Measurements from ENCODE around the gene ABCA4.

Gene ABCA4

DNA sequence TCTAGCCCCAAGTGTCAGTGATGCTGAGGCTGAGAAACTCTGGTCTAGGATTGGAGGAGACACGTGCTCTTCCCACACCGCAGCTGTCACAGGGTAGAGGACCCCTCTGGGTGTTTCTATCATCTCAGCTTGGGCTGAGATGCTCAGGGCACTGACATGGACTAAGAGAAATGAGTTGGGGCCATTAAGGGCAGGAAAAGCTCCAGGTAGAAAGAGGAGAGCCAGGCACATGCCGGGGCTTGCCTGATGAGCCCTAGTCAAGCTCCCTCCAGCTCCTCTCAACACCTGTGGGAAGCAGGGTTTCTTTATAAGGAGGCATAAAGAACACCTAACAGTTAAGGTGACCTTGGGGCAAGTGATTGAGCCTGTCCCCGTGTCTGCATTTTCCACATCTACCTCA, 17.3 kb downstream of the ABCA4 start:
- DNase-seq = no peak

DNA sequence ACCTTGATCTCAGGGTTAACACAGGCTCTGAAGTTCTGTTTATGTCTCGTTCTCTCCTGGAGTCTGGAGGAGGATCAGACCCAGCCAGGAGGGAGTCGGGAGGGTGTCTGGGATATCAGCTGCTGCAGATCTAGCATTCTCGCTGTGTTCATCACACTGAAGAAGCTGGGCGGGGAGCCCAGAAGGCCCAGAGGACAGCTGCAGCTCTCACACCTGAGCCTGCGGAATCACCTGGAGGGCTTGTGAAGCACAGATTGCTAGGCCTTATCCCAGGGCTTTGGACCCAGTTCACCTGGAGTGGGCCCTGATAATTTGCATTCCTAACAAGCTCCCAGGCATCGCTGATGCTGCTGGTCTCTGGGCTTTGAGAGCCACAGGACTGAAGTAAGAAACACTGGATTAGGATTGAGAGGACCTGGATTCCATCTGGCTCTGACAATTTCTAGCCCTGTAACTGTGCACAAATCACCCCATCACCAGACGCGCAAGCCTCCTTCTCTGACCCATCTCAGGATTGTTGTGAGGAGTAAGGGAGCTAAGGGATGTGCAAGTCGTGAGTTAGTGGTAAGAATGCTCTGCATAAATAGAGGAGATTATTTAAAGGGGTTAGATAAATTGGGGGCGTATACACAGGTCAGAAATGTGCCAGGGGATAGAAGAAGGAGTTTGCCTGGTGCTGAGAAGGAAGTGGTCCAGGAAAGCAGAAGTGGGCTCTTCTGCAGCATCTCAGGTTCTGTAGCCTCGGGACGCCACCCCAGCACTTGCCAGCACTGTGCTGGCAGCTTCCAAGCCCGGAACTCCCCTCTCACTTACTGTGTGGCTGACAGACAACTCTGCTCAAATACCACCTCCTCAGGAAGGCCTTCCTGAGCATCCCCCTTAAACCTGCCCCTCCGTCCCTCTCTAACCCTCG, 19.1 kb downstream of the ABCA4 start:
- no peak for DNase-seq

- DNase-seq = no peak
Measured at GRCh38 chr1:94100785-94101612, 19.9 kb downstream of the ABCA4 start.

GRCh38 chr1:94100129-94100784, 20.7 kb downstream of the ABCA4 start:
- no peak for DNase-seq

GRCh38 chr1:94099303-94099702, 21.6 kb downstream of the ABCA4 start:
- DNase-seq = no peak

GRCh38 chr1:94098585-94099111, 22.3 kb downstream of the ABCA4 start:
- no peak for DNase-seq

DNA sequence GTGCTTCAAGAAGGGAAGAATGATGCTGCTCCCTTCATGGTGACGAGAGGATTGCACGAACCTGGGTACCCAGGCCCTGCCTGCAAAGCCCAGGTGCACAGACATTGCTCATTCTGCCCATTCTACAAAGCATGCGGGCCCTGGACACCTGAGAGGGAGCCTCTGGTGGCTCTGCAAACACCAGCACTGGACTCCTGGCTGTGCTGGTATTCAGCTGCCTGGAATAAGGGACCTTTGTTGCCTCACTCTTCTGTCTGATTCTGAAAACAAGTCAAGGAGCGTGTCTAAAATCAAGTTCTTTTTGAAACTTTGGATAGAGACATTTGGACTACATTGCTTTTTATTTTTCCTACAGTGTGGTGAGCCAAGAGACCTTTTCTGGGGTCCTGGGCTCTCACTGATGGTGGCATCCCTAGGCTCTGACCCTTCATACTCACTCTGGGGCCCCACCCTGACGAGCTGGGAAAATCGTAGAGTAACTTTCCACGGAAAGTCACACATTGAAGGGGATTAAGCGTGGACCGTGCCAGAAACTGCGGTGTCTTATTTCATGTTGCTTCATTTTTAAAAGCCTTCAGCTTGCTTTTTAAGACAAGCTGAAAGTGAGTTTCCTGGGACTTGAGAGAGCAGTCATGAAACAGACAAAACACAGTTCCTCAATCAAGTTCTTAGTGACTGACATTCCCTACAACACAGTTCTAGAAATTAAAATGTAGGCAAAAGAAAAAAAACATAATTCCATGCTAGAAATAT, 24.0 kb downstream of the ABCA4 start:
- no peak for DNase-seq

GRCh38 chr1:94095744-94096469, 25.0 kb downstream of the ABCA4 start:
- no peak for DNase-seq

DNA sequence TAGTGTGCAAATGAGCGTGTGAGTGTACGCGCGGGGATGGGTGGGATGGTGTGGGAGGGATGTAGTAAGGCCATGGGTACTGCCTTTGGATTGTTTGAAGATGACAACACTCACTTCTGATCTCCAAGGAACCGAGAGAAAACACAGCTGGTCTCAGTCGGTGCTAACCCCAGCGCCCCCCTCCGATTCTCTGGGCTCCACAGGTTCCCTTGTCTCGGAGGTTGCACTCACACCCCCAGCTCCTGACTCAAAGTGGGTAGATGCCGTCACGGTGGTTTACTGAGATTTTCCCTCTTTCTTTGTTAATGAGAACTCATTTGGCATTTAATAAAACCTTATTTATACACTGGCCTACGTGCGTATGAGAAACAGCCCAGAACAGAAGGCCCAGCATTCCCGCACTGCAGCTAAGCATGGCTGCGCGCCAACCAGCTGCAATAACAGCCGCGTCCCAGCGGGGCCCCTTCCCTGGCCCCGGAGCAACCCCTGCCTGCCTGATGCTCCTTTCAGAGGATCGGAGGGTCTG, 25.8 kb downstream of the ABCA4 start:
- peak; percentile 77 for DNase-seq

DNA sequence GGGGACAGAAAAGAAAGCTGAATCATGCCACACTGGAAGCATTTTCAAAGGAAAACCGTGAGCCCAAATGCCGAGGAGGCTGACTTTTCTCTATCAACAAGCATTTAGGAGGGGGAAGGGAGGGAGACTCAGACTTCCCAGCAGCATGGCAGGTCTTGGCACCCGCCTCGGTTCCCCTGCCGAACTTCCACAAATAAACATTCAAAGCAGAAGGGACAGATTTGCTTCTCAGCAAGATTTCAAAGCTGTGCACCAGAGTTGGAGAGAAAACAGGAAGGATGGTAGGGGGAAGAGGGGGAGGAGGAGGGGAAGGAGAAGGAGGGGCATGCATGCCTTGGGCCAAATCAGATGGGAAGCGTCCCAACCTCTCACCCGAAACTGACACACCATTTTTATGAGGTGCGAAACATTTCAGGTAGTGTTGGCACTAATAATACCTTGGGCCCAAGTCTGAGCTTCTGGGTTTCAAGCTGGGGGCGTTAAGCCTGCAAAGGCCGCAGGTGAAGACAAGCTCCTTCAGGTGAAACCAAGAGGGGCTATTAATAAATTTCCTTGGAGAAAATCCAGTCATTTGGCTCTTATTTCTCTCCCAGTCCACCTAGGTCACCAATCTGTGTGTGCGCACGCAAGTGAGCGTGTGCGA, 26.4 kb downstream of the ABCA4 start:
- DNase-seq = peak; percentile 58

- DNase-seq = no peak
Measured at GRCh38 chr1:94093996-94094395, 27.0 kb downstream of the ABCA4 start.

- no peak for DNase-seq
Measured at GRCh38 chr1:94093396-94093795, 27.6 kb downstream of the ABCA4 start.

GRCh38 chr1:94092210-94092613, 28.7 kb downstream of the ABCA4 start:
- DNase-seq = no peak

GRCh38 chr1:94090761-94091160, 30.2 kb downstream of the ABCA4 start:
- DNase-seq = no peak

- no peak for DNase-seq
Measured at GRCh38 chr1:94087193-94087592, 33.8 kb downstream of the ABCA4 start.

GRCh38 chr1:94084547-94084946, 36.4 kb downstream of the ABCA4 start:
- no peak for DNase-seq

GRCh38 chr1:94084085-94084484, 36.9 kb downstream of the ABCA4 start:
- peak; percentile 5 for DNase-seq

GRCh38 chr1:94083681-94084080, 37.3 kb downstream of the ABCA4 start:
- peak; percentile 27 for DNase-seq

- no peak for DNase-seq
Measured at GRCh38 chr1:94081566-94082344, 39.2 kb downstream of the ABCA4 start.

DNA sequence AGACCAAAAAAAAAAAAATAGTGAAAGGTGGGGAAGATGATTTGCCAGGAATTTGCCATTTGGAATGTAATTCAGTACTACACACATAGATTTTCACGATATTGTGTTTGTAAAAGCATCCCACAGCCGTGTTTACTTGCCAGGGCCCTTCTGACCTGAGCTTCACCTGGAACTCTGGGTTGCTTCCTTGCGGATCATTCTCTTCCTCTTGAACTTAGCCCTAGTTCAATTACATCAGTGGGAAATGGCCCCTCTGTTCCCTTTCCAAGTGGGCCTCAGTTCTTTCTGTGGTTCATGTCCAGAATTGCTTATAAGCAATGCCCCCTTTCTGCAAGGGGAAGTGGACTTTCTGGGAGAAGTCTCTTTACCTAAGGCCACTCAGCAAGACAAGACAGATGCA, 41.0 kb downstream of the ABCA4 start:
- DNase-seq = no peak

Measured in DMS 273 treated with DMSO at 0.1 percent for 48 hours (cell line).